Mesenteric fat pad (tissue), 1 donor: ENCODE data around the gene RNF222. TPM values are rescaled to one million over a fixed set of nuclear protein-coding genes. Genes with fewer than 3 reads are reported as not detected.

Experiments
- DNase-seq: peaks from one replicate; pipeline ENCODE4 v3.0.0-alpha.2; 2020; ENCODE audit warnings: low spot score
- total RNA-seq: library from RNA; stranded (reverse); fragmentation: NEBNext Ultra II Directional; extraction: Animal tissue kit (Norgen Biotek cat#: 25700); gene quantifications from one replicate; pipeline ENCODE4 v1.2.1, GENCODE V29; 2021
- donor health status: DM: yes; HTN: yes; CAD: no.

Gene RNF222
- total RNA-seq, 1 donor from 2014 or later: not detected

DNA sequence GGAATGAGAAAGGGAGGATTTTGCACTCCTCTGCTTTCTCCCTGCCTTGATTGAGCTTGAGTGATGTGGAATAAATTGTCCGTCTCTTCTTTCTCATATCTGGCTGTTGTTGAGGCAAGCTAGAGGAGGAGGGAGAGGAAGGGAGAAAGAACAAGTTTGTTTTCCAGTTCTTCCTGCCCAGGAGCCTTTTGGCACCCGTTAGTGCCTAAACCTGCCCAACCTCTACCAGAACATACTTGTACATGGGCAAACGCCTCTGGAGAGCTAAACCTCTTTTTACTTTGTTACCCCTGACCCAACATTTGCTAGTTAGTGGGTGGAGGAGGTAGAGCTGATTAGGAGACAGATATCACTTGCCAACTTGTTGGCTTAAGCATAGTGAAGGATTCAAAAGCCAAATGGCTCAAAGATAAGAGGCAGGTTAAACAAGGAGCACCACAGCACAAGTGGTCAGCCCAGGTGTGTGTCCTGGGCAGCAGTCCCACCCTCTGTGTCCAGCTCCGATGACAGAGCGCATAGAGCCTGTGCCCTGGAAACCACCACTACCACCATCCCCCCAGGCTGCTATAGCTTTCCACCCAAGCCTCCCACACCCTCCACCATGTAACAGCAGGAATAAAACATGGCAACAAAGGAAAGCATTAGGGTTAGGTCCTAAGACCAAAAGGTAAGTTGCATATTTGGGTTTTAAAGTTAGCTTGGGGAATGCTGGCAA is 51.5 kb downstream of the RNF222 start:
- no peak for DNase-seq

- DNase-seq: no peak
These were observed 52.5 kb downstream of the RNF222 start for GRCh38 chr17:8345052-8345690.

DNA sequence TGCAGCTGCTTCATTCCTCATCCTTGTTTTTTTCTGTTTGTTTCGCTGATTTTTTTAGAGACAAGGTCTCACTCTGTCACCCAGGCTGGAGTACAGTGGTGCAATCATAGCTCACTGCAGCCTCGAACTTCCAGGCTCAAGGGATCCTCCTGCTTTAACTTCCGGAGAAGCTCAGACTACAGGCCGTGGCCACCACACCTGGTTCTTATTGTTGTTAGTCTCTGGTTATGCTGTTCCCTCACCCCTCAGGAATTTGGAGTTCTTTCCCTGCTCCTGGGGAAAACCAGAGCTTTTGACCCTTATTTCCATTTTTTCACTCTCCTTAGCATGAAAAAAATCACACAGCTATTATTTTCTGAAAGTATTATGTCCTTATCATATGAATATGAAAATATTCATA is 56.2 kb downstream of the RNF222 start:
- no peak for DNase-seq

Other genes with a start within 250 kb of the RNF222 start
- gene PER1, start 245.4 kb downstream of the RNF222 start, total RNA-seq: 316 TPM
- 52.4 TPM for gene VAMP2, start 234.9 kb downstream of the RNF222 start, total RNA-seq
- 16.3 TPM for gene TMEM107, start 221.4 kb downstream of the RNF222 start, total RNA-seq
- gene BORCS6, start 207.6 kb downstream of the RNF222 start, total RNA-seq: 5.8 TPM
- gene AURKB, start 187.3 kb downstream of the RNF222 start, total RNA-seq: not detected
- 34.3 TPM for gene CTC1, start 149.8 kb downstream of the RNF222 start, total RNA-seq
- 39.2 TPM for gene PFAS, start 148.5 kb downstream of the RNF222 start, total RNA-seq
- 20.8 TPM for gene RANGRF, start 109.2 kb downstream of the RNF222 start, total RNA-seq
- gene SLC25A35, start 102.4 kb downstream of the RNF222 start, total RNA-seq: 3.9 TPM
- gene ARHGEF15, start 87.6 kb downstream of the RNF222 start, total RNA-seq: 71.8 TPM
- gene ODF4, start 58.0 kb downstream of the RNF222 start, total RNA-seq: not detected
- 1,206 TPM for gene RPL26, start 14.6 kb downstream of the RNF222 start, total RNA-seq
- 112 TPM for gene NDEL1, start 38.1 kb upstream of the RNF222 start, total RNA-seq
- 63.4 TPM for gene MYH10, start 232.9 kb upstream of the RNF222 start, total RNA-seq